ENCODE measurements around the gene DLG4. TPM values are rescaled to one million over a fixed set of nuclear protein-coding genes. Genes with fewer than 3 reads are reported as not detected.

Gene DLG4
- total and polyA plus RNA-seq, 2 donors (not counting 3 experiments of a cell fraction or from before 2014, with no cell fraction given): 14.9 to 34.6 TPM

DNA sequence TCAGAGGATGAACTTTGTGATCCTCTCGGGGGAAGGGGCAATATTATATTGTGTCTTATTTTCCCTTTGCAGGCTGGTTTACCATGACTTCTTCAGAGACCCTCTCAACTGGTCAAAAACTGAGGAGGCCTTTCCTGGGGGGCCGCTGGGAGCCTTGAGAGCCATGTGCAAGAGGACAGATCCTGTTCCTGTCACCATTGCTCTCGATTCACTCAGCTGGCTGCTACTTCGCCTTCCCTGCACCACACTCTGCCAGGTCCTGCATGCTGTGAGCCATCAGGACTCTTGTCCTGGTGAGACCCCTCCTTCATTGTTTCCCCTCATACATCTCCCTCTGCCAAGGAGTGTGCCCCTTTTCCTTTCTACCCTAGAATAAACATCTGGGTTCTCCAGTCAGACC is 34.9 kb upstream of the DLG4 start:
- POLR2A ChIA-PET: no interaction called here
- peaks cover 34% of the 10 kb centered on the region for H3K79me2 ChIP-seq (ENCODE audit: control insufficient read depth, insufficient read depth, low read length)

More for the DNA sequence above, 34.9 kb upstream of the DLG4 start:
- no peak overlapping the region for H2AFZ ChIP-seq (ENCODE audit: low read depth, low read length)
- H3K9me1 ChIP-seq (replicated peaks; ENCODE audit: control insufficient read depth, extremely low read depth, insufficient read depth, low read length): no peaks in the 10 kb centered on the region
- CTCF ChIA-PET: interaction anchor here (1.2 kb wide), 1 partner anchor 41 kb away, joined by 7 read pairs; no protein-coding TSS in a partner anchor
- H3K36me3 ChIP-seq (ENCODE audit: control insufficient read depth in 2 of 2, extremely low read depth in 1 of 2, insufficient read depth in 2 of 2, low read length in 2 of 2): peaks cover 3 to 21% of the 10 kb centered on the region in 2 experiments
- DNase-seq (ENCODE audit: low read depth, low spot score) (no peak), FAIRE-seq (no peak)
- peaks cover 18% of the 10 kb centered on the region for H3K4me1 ChIP-seq (ENCODE audit: control insufficient read depth, extremely low read depth, insufficient read depth, low read length)
- TF ChIP-seq, protein P1, sequence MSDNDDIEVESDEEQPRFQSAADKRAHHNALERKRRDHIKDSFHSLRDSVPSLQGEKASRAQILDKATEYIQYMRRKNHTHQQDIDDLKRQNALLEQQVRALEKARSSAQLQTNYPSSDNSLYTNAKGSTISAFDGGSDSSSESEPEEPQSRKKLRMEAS (IDR thresholded peaks at IDR 0.05; ENCODE audit: insufficient read depth, insufficient read length): no peak
- no peak for TF ChIP-seq POLR2A (IDR thresholded peaks at IDR 0.05; ENCODE audit: low read depth, low read length)
- no peak for TF ChIP-seq EZH2 (IDR thresholded peaks at IDR 0.05; ENCODE audit: borderline replicate concordance, low read depth, low read length, severe bottlenecking)
- TF ChIP-seq FOS (IDR thresholded peaks at IDR 0.05; ENCODE audit: borderline replicate concordance, insufficient read depth, low read length): no peak
- TF ChIP-seq, protein P2, sequence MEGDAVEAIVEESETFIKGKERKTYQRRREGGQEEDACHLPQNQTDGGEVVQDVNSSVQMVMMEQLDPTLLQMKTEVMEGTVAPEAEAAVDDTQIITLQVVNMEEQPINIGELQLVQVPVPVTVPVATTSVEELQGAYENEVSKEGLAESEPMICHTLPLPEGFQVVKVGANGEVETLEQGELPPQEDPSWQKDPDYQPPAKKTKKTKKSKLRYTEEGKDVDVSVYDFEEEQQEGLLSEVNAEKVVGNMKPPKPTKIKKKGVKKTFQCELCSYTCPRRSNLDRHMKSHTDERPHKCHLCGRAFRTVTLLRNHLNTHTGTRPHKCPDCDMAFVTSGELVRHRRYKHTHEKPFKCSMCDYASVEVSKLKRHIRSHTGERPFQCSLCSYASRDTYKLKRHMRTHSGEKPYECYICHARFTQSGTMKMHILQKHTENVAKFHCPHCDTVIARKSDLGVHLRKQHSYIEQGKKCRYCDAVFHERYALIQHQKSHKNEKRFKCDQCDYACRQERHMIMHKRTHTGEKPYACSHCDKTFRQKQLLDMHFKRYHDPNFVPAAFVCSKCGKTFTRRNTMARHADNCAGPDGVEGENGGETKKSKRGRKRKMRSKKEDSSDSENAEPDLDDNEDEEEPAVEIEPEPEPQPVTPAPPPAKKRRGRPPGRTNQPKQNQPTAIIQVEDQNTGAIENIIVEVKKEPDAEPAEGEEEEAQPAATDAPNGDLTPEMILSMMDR (IDR thresholded peaks at IDR 0.05; ENCODE audit: extremely low read depth in 1 of 2, insufficient read depth in 1 of 2, low read depth in 1 of 2, low read length in 2 of 2): no peak
- TF ChIP-seq JUN (IDR thresholded peaks at IDR 0.05; ENCODE audit: borderline replicate concordance, insufficient read depth, insufficient read length, low read depth): no peak
- TF ChIP-seq GATA2 (IDR thresholded peaks at IDR 0.05; ENCODE audit: insufficient read depth, insufficient read length, low read depth, low read length): no peak
- no peak for TF ChIP-seq POLR2AphosphoS5 (IDR thresholded peaks at IDR 0.05; ENCODE audit: insufficient read depth, low read depth, low read length)
- no peak for TF ChIP-seq MYC (IDR thresholded peaks at IDR 0.05; ENCODE audit: low read depth, low read length)
- H3K27me3 ChIP-seq (ENCODE audit: control insufficient read depth in 2 of 2, insufficient read depth in 2 of 2, low read length in 2 of 2): no peaks in the 10 kb centered on the region
- no peaks in the 10 kb centered on the region for H4K20me1 ChIP-seq (replicated peaks; ENCODE audit: control insufficient read depth, extremely low read depth, insufficient read depth, low read length)
- no peak overlapping the region for H3K27ac ChIP-seq (ENCODE audit: insufficient read depth, low read depth, low read length)
- no peaks in the 10 kb centered on the region for H3K9me3 ChIP-seq (replicated peaks; ENCODE audit: control insufficient read depth, insufficient read depth, low read length)
- dilution Hi-C loops (cut with MboI; ENCODE audit: extremely low pct_ligation_motif_present, low sequenced_read_pairs) (no loop called here), intact Hi-C loops (cut with micrococcal nuclease) (loop anchor here (5.0 kb wide), 1 partner anchor 183 kb away; the partner anchor contains the start of genes FGF11 and TMEM102)
- H3K4me3 ChIP-seq (replicated peaks in 1 of 3; ENCODE audit: insufficient read depth in 1 of 3, low read depth in 1 of 3, low read length in 3 of 3): no peak overlapping the region
- H3K4me2 ChIP-seq (ENCODE audit: insufficient read depth, low read length): no peak overlapping the region
- H3K9ac ChIP-seq (replicated peaks; ENCODE audit: extremely low read depth, insufficient read depth, low read length): no peak overlapping the region
- BruUV-seq (replicated peaks): no TSS peak

All from endothelial cell of umbilical vein (primary cell).